Choroid plexus epithelial cell (primary cell): Measurements from ENCODE around the gene GUCA1A.

ENCODE experiments used
- DNase-seq: peaks from one replicate; pipeline ENCODE4 v3.0.0-alpha.2; 2010; ENCODE audit warnings: low read depth
- H3K4me3 ChIP-seq: 2 replicates; pipeline ENCODE4 v1.5.1; 2011; ENCODE audit warnings: low read depth, mild to moderate bottlenecking, control low read depth, low read length, moderate library complexity
- CTCF ChIP-seq: conservative IDR thresholded peaks from 2 replicates; pipeline ENCODE4 v1.5.1; 2011; ENCODE audit warnings: low read depth, mild to moderate bottlenecking, control low read depth, inconsistent platforms, low read length, moderate library complexity

GUCA1A gene

GRCh38 chr6:42221546-42221945 lies 48.4 kb downstream of the GUCA1A start:
- TF ChIP-seq CTCF: no peak
- no peak overlapping the region for H3K4me3 ChIP-seq
- no peak for DNase-seq

GRCh38 chr6:42222448-42222847 lies 49.3 kb downstream of the GUCA1A start:
- no peak overlapping the region for H3K4me3 ChIP-seq
- TF ChIP-seq CTCF: no peak
- DNase-seq: no peak

- no peak overlapping the region for H3K4me3 ChIP-seq
- peak; percentile 85 for DNase-seq
Measured at GRCh38 chr6:42224222-42225028, 51.3 kb downstream of the GUCA1A start.

GRCh38 chr6:42225029-42225339 lies 51.8 kb downstream of the GUCA1A start:
- no peak overlapping the region for H3K4me3 ChIP-seq
- no peak for TF ChIP-seq CTCF
- no peak for DNase-seq

More at GRCh38 chr6:42224222-42225028, 51.3 kb downstream of the GUCA1A start:
- TF ChIP-seq CTCF: no peak

GRCh38 chr6:42225419-42225818 lies 52.3 kb downstream of the GUCA1A start:
- no peak overlapping the region for H3K4me3 ChIP-seq
- no peak for DNase-seq
- no peak for TF ChIP-seq CTCF

GRCh38 chr6:42226161-42226611 lies 53.0 kb downstream of the GUCA1A start:
- H3K4me3 ChIP-seq: no peak overlapping the region
- peak; percentile 51 for DNase-seq
- no peak for TF ChIP-seq CTCF

GRCh38 chr6:42226645-42227143 lies 53.5 kb downstream of the GUCA1A start:
- DNase-seq: peak; percentile 53
- TF ChIP-seq CTCF: no peak
- no peak overlapping the region for H3K4me3 ChIP-seq
